Keratinocyte (primary cell): ENCODE results near the gene SLC23A2.

Experiments used
- CTCF ChIP-seq, 3 experiments: IDR thresholded peaks in 1 of 3; conservative IDR thresholded peaks in 1 of 3; optimal IDR thresholded peaks in 1 of 3; 2 replicates in 2 of 3; 3 replicates in 1 of 3; pipeline versions ENCODE3 to v1.5.1; 2011; ENCODE audit warnings: low read length in 3 of 3, mild to moderate bottlenecking in 3 of 3, moderate library complexity in 2 of 3, control low read depth in 1 of 3, inconsistent platforms in 1 of 3; ENCODE audit not compliant: insufficient read depth in 2 of 3; ENCODE audit errors: extremely low read depth in 1 of 3
- EZH2 ChIP-seq: IDR thresholded peaks from one replicate; pipeline ENCODE4 v1.6.1; 2012; ENCODE audit warnings: inconsistent platforms, mild to moderate bottlenecking, low read length, moderate library complexity

GRCh38 chr20:4920131-4920530 lies 81.2 kb downstream of the SLC23A2 start:
- TF ChIP-seq CTCF (optimal IDR thresholded peaks at IDR 0.05 in 1 of 3, IDR thresholded peaks at IDR 0.05 in 1 of 3, conservative IDR thresholded peaks at IDR 0.05 in 1 of 3; ENCODE audit: extremely low read depth in 1 of 3, insufficient read depth in 2 of 3, low read length in 3 of 3) (no peak), EZH2 (no peak)
